ENCODE data around the gene COQ10B. TPM values are rescaled to one million over a fixed set of nuclear protein-coding genes. Genes with fewer than 3 reads are reported as not detected.

Gene COQ10B
- total RNA-seq, 1 donor from 2014 or later, result 6.0 TPM

DNA sequence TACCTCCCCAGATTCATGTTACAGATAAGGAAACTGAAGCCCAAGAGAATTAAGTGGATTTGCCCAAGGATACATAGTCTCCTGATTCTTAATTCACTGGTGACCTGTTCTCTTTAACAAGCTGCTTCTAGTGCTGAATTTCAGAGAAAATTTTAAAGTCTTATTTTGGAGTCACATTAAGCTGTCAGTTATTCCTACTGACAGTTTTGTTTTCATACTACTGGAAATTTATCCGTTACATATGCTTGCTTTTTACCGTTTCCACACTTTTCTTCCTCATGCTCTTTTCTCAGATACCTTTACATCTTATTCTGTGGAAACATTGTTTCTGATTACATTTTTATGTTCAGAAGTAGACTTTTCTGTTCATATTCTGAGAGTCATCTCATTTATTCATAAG lies 63.8 kb downstream of the COQ10B start:
- TF ChIP-seq, protein P1, sequence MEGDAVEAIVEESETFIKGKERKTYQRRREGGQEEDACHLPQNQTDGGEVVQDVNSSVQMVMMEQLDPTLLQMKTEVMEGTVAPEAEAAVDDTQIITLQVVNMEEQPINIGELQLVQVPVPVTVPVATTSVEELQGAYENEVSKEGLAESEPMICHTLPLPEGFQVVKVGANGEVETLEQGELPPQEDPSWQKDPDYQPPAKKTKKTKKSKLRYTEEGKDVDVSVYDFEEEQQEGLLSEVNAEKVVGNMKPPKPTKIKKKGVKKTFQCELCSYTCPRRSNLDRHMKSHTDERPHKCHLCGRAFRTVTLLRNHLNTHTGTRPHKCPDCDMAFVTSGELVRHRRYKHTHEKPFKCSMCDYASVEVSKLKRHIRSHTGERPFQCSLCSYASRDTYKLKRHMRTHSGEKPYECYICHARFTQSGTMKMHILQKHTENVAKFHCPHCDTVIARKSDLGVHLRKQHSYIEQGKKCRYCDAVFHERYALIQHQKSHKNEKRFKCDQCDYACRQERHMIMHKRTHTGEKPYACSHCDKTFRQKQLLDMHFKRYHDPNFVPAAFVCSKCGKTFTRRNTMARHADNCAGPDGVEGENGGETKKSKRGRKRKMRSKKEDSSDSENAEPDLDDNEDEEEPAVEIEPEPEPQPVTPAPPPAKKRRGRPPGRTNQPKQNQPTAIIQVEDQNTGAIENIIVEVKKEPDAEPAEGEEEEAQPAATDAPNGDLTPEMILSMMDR (IDR thresholded peaks at IDR 0.05), result no peak
- Histone ChIP-seq H3K4me3 (peak overlapping the region; percentile 77 to 84), H3K9me3 (no peaks in the 10 kb centered on the region), H3K36me3 (no peaks in the 10 kb centered on the region), H3K27me3 (no peaks in the 10 kb centered on the region), H3K4me1 (peaks cover 0 to 7% of the 10 kb centered on the region in 2 donors), H3K27ac (peak overlapping the region; percentile 84 to 95)
- intact Hi-C loops (cut with DNase I), result loop anchor here (2.0 to 10.0 kb wide), 4 partner anchors 82 to 1355 kb away; partner anchors contain the start of genes MARS2 and SF3B1
- no peak for DNase-seq (ENCODE audit: low spot score in 2 of 2)

Other genes starting within 250 kb of the COQ10B start
- gene ANKRD44, start 142.8 kb upstream of the COQ10B start, total RNA-seq, result 66.3 TPM
- gene SF3B1, start 18.5 kb upstream of the COQ10B start, total RNA-seq, result 88.6 TPM
- 110 TPM for gene HSPD1, start 46.3 kb downstream of the COQ10B start, total RNA-seq
- gene HSPE1, start 46.8 kb downstream of the COQ10B start, total RNA-seq, result 72.7 TPM
- 29.2 TPM for gene MOB4, start 62.5 kb downstream of the COQ10B start, total RNA-seq
- gene RFTN2, start 222.0 kb downstream of the COQ10B start, total RNA-seq, result 4.8 TPM

All from ascending aorta (tissue), 2 donors.